ENCODE data around the gene TDRD7.

Gene TDRD7

DNA sequence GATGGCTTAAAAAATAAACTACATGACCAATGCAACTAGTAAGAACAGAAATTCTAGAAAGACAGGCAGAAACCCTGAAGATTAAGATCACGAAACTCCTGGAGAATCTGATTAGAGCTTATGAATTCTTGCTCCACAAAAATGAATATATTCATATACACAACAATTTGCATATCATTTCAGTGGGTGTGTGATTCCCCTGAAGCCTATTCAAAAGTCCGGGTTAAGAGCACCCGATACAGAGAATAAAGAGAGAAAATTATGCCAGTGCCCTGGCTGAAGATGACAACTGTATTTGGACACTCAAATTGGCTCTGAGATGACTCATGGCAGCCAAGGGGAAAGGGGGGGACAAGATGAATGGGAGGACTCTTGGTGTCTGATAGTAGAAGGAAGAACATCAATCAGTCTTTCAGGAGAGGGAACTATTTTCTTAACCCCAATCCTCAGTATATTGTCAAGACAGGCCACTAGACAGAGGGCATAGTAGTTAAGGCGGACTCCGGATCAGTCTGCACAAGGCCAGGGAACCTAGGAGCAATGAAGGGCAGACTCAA lies 95.6 kb downstream of the TDRD7 start:
- DNase-seq: no peak

- no peak for DNase-seq
These were observed 97.0 kb downstream of the TDRD7 start for GRCh38 chr9:97508852-97509251.

DNA sequence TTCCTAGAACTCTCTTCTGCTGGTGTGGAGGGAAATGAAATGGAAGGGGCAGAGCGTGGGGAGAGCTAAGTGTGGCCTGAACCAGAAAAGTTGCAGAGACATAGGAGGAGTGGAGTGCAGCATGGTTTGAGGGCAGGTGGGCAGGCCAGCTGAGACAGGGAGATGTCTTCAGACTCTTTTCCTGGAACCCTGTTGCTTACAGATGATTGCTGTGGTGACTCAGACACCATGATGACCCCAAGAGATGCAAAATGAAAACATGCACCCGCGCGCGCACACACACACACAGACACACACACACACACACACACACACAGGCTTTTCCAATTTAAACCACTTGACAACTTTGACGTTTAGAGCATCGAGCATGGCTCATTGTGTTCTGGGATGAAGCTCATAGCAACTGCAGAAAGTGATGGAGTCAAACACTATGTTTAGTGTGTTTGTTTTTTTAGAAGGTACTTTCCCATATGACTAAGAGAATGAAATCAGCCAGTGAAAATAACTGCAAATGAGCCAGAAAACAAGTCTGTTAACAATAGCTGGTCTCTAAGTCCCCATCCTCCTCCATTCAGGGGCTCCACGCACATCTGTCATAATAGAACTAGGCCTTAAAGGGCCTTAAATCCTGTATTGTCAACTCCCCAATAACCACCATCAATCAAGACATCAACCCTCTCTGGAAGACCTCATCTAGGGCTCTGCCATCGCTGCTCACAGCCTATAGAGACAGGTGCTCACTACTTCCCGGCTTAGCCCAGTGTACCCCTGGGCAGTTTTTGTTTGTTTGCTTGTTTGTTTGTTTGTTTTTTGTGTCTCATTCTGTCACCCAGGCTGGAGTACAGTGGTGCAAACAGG lies 99.1 kb downstream of the TDRD7 start:
- DNase-seq: no peak

GRCh38 chr9:97511655-97512427 lies 99.9 kb downstream of the TDRD7 start:
- no peak for DNase-seq

GRCh38 chr9:97512966-97513560 lies 101.2 kb downstream of the TDRD7 start:
- no peak for DNase-seq

GRCh38 chr9:97514531-97514930 lies 102.6 kb downstream of the TDRD7 start:
- DNase-seq: no peak

GRCh38 chr9:97515662-97516061 lies 103.8 kb downstream of the TDRD7 start:
- no peak for DNase-seq

GRCh38 chr9:97516111-97516510 lies 104.2 kb downstream of the TDRD7 start:
- no peak for DNase-seq

DNA sequence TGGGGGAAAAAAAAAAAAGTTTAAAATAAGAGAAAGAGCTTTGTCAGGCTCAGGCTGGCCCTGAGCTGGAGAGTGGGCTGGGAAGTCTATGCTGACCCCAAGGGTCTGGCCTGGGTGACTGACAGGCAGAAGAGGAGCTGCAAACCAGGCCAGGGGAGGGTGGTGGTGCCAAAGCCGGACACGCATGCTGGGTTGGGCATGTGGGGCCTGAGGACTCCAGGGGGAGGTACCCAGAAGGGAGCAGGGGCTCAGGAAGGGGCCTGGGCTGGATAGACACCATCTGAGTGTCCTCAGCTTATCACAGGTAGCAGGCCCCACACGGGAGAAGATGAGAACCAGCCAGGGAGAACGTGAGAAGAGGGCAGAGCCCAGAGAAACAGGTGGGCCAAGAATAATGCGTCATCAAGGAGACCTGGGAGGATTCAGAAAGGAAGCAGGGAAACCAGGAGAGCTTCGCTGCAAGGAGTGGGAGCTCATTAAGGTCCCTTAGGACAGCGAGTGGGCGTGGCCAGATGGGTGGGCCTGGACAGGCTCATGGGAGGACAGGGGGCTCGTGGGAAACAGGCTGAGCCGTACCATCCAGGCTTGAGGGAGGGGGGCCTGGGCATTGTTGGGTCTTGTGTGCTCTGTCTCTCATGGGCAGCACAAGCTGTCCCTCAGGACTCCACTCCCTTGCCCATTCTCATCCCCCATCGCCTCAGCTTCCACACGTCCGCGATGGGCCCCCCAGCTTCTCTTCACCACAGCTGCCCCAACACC lies 105.6 kb downstream of the TDRD7 start:
- no peak for DNase-seq

DNA sequence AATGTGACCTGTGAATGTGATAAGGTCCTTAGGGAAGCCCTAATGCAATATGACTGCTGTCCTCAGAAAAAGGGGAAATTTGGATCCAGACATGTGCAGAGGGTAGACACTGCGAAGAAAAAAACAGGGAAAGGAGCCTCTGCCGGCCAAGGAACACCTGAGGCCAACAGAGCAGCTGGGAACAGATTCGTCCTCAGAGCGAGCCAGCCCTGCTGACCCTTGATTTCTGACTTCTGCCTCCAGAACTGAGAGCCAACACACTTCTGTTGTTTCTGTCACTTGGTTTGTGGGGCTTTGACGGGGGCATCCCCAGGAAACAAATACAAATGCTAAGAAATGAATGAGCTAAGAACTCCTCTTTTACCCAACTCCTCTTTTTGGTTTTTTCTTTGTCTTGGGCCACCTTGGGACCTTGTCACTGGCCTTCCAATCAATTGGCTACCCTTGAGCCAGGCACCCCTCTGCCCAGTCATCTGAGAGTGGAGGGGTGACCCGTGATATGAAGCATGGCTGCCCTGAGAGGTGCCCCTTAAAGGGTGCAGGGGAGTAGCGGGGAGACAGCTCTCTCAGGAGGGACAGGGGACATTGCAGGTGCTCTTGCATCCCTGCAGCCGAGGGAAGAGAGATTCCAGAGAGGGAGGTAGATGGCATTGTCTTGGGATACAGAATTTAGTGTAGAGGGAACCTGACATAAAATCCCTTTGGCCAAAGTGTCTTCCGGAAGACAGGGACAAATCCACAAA lies 106.4 kb downstream of the TDRD7 start:
- no peak for DNase-seq

DNA sequence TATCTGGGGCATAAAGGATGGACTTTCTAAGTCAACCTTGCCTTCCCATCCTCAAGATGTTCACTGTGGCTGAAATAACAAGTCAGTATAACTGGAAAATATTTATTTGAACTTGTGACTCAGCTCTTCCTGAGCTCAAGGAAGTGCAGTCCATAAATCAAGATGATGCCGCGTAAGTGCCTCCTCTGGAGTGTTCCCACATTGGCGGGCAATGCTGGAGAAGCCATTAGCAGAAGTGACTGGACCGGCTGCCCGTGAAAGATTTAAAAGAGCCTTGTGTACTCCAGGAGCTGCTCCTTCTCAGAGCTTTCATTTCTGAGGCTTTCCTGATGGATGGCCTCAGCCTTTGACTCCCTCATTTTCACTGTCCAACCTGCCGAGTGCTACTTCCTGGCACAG lies 107.0 kb downstream of the TDRD7 start:
- peak; percentile 53 for DNase-seq

- DNase-seq: no peak
These were observed 107.6 kb downstream of the TDRD7 start for GRCh38 chr9:97519441-97519970.

- DNase-seq: no peak
These were observed 109.9 kb downstream of the TDRD7 start for GRCh38 chr9:97521576-97522333.

- no peak for DNase-seq
These were observed 112.5 kb downstream of the TDRD7 start for GRCh38 chr9:97524424-97524823.

DNA sequence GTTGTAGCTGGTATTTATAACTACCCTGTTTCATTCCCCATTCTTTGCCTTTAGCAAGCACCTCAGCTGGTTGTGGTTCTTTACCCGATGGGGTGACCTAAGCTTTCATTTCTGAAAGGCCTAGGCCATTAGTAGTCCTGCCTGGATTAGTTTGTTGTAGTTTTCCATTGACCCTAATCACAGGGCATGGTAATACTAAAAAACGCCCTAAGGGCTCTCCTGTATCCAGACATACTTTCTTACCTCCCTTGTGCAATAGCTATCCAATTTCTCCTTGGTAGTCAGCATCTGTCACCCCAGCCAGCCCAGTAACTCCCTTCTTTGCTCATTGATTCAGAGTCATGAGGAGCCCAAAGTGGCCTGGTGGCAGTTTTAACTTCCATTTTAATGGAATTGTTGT lies 113.6 kb downstream of the TDRD7 start:
- no peak for DNase-seq

GRCh38 chr9:97526895-97527575 lies 115.1 kb downstream of the TDRD7 start:
- no peak for DNase-seq

DNA sequence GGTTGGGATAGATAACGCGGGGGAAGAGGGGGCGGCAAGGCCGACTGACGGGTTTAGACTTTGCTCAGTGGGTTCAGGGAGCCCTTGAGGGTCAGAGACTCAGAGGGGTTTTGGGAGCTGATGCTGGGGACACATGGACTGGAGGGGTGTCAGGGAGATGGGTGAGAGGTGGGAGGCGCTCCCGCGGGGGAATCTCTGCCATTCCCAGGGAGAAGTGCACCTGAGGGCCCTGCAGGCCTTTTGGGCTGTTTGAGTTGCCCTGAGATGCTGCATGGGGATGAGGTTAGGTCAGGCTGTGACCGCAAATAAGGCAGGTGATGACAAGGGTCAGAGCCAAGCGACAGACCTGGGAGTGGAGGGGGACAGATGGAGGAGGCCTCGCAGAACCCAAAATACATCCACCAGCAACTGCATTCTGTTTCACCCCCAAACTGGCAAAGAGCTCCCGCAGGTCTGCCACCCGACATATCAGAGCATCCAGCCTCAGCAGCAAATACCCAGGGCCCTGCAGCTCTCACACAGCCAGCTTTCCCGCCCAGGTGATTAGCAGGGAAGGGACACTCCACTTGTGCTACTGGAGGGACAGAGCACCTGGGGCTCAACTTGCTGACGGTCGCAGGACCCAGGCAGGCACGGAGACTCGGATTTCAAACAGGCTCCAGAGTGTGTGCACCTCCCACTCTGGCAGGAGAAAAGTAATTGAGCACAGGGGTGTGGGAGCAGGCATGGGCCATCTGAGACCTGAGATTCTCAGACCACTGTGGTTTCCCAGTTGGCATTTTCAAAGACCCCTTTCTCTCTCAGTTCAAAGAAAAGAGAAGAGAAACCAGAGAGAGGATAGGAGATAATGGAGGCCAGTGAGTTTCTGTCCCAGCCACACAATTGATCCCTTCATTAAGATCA lies 116.0 kb downstream of the TDRD7 start:
- no peak for DNase-seq

- no peak for DNase-seq
These were observed 116.8 kb downstream of the TDRD7 start for GRCh38 chr9:97528529-97529230.
